Uterus (tissue), 2 donors: ENCODE results near the gene SNTG2.

ENCODE experiments used
- CTCF ChIP-seq, 4 experiments: fragments of 200-600 bp in 2 of 4; fragments of 450-650 bp in 2 of 4; sonication (generic) in 2 of 4; IDR thresholded peaks; one replicate each; pipeline ENCODE4 v1.5.1; 2016 to 2019; ENCODE audit warnings: antibody characterized with exemption in 4 of 4, mild to moderate bottlenecking in 2 of 4, moderate library complexity in 1 of 4
- POLR2A ChIP-seq, 2 donors: fragments of 450-650 bp; IDR thresholded peaks; one replicate each; pipeline ENCODE4 v1.6.1; 2016; ENCODE audit warnings: antibody characterized with exemption in 2 of 2, mild to moderate bottlenecking in 1 of 2, moderate library complexity in 1 of 2

DNA sequence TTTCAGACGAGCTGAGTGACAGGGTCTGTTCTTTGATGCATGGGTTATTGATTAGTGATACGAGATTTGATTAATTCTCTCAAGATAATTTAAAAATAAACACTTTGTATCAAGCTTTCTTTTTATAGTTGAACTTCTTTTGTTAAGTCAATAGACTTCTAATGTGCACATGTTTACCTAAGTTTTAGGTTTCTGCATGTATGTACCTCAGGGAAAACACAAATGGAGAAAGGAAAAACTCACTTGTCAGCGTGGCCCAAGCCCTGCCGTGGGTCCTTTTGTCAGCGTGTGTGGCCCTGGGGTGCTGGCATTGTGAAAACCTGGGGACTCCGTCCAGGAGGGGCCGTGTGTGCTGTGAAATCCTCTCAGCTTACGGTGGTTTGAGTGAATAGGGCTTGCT lies 153.7 kb downstream of the SNTG2 start:
- no peak for TF ChIP-seq POLR2A (IDR thresholded peaks at IDR 0.05)
- no peak for TF ChIP-seq CTCF (IDR thresholded peaks at IDR 0.05)
